GM21737 (cell line): ENCODE data around the gene LRRC26.

Experiments
- ATAC-seq: cut with Tn5 transposase; IDR thresholded peaks from one replicate; pipeline ENCODE4 v1.9.1; 2021; ENCODE audit warnings: mild to moderate bottlenecking, moderate library complexity; ENCODE audit not compliant: unreplicated experiment

Gene LRRC26

DNA sequence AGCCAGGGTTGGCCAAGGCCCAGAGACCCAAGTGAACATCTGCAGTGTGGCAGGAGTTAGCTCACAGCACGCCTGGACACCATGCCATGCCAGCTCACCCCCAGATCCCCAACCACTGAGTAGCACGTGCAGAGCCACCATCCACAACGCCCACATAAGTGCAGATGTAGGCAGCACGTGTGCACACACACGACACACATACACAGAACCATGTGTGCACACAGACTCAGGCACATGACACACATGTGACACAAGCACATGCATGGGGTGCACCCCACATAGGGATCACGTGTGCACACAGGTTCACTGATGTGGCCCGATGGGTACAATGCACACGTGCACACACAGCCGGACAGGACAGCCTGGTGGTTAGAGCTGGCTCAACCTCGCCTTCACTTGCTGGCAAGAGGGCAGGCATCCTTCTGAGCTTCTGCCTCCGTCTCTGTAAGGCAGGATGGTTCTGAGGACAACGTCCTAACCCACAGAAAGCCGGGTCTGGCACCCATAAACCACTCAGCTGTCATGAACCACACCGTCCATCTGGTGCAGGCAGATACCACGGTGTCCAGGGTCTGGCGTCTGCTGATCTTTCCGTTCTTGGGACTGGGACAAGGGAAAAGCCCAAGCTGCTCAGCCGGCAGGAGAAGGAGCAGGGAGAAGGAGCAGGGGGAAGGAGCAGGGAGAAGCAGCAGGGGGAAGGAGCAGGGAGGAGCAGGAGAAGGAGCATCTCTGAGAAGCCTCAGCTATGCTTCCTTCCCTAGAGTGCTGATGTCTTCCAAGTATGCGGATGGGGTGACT lies 12.0 kb downstream of the LRRC26 start:
- ATAC-seq: no peak

DNA sequence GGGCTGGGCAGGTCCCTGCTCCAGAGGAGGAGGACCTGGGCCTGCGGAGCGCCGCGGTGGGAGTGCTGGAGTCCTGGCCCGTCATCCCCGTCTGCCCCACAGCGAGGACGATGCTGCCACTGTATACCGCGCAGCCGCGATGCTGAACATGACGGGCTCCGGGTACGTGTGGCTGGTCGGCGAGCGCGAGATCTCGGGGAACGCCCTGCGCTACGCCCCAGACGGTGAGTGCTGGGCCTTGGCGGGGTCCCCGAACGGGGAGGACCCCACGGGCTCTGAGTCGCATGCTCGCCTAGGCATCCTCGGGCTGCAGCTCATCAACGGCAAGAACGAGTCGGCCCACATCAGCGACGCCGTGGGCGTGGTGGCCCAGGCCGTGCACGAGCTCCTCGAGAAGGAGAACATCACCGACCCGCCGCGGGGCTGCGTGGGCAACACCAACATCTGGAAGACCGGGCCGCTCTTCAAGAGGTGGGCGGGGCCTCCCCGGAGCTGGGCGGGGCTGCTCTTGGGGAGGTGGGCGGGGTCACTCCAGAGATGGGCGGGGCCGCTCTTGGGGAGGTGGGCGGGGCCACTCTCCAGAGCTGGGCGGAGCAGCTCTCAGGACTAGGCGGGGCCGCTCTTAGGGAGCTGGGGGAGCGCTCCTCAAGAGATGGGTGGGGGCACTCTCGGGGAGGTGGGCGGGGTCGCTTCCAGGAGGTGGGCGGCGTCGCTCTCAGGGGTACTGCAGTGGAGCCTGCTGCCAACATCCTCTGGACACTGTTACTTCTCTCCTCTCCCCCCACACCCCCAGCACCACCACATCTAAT lies 13.1 kb downstream of the LRRC26 start:
- ATAC-seq: no peak

DNA sequence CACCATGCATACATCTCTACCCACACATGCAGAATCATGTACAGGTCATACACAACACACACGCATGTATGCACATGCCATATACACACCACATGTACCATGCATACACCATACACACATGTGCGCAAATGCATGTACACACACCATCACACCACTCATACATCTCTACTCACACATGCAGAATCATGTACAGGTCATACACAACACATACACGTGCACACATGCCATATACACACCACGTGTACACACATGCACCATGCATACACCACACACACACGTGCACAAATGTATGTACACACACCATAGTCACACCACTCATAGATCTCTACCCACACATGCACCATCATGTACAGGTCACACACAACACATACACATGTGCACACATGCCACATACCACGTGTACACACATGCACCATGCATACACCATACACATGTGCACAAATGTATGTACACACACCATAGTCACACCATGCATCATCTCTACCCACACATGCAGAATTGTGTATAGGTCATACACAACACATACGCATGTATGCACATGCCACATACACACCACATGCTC lies 16.9 kb downstream of the LRRC26 start:
- no peak for ATAC-seq

DNA sequence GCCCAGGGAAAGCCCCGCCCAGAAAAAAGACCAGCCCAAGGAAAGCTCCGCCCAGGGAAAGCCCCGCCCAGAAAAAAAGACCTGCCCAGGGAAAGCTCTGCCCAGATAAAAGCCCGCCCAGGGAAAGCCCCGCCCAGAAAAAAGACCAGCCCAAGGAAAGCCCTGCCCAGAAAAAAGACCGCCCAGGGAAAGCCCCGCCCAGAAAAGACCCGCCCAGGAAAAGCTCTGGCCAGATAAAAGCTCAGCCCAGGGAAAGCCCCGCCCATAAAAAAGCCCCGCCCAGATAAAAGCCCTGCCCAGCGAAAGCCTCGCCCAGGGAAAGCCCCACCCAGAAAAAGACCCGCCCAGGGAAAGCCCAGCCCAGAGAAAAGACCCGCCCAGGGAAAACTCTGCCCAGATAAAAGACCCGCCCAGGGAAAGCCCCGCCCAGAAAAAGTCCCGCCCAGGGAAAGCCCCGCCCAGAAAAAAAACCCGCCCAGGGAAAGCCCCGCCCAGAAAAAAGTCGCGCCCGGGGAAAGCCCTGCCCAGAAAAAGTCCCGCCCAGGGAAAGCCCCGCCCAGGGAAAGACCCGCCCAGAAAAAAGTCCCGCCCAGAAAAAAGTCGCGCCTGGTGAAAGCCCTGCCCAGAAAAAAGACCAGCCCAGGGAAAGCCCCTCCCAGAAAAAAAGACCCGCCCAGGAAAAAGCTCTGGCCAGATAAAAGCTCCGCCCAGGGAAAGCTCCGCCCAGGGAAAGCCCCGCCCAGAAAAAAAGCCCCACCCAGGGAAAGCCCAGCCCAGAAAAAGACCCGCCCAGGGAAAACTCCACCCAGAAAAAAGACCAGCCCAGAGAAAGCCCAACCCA lies 19.0 kb downstream of the LRRC26 start:
- ATAC-seq: peak; percentile 42

DNA sequence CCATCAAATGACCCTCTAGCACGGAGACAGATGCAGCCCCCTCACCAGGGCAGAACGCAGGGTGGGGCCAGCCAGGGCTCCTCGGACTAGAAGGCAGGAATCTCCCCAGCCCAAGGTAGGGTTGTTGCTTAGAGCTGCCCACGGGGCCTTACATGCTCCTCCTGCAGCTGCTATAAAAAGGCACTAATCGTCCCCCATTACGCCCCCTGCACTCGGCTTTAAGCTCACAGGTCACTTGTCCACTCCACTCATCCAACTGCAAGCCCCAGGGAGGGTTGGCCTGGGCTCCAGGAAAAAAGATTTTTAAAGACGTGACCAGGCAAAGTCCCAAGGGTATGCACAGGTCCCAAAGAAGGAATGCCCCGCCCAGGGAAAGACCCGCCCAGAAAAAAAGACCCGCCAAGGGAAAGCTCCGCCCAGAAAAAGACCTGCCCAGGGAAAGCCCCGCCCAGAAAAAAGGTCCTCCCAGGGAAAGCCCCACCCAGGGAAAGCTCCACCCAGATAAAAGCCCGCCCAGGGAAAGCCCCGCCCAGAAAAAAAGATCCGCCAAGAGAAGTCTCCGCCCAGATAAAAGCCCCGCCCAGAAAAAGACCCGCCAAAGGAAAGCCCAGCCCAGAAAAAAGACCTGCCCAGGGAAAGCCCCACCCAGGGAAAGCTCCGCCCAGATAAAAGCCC lies 19.8 kb downstream of the LRRC26 start:
- ATAC-seq: peak; percentile 20

DNA sequence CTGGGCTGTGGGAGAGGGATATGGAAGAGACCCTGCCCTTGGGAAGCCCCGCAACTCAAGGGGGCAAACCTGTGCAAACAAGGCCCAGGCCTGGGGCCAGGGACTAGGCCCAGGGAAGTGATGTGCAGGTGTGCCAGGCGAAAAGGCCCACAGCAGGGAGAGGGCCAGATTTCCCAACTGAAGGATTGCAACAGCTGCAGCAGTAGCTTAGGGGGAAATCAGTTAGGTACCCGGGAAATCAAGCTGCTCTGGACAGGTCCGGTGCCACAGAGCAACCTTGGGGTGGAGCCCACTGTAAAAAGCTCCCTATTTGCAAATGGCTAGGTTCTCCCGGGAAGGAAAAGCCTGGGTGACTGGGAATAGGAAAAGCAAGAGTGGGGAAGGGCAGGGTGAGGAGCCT lies 20.5 kb downstream of the LRRC26 start:
- no peak for ATAC-seq

DNA sequence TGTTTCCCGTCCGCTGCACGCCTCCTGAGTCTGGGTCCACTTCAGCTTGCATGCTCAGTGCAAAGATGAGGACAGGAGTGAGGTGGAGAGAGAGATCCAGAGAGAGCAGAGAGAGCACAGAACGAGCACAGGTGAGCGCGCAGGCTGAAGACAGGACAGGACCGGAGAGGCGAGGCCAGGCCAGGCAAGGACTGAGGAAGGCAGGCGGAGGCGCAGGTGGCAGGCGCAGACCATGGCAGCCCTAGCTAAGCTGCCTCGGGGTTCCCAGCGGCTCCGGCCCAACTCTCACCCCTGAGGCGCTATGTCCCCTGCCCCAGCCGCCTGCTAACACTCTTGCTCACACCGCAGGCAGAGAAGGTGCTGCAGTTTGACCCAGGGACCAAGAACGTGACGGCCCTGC lies 21.2 kb downstream of the LRRC26 start:
- ATAC-seq: no peak

DNA sequence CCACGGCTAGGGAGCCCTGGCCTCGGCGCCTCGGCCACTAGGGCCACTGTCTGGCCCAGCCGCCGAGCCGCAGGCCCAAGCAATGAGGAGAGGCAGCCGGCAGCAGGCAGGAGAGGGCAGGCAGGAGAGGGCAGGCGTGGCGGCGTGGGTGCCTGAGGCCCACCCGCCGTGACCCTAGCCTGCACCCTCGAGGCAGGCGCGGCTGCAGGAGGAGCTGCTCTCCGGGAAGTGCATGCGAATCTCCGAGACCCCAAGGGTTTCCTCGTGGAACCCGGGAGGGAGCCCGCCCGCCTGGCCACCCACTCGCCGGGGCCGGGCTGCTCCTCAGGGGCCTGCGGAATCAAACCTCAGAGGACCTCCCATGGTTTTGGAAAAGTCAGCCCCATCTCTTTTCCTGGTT lies 21.6 kb downstream of the LRRC26 start:
- no peak for ATAC-seq

DNA sequence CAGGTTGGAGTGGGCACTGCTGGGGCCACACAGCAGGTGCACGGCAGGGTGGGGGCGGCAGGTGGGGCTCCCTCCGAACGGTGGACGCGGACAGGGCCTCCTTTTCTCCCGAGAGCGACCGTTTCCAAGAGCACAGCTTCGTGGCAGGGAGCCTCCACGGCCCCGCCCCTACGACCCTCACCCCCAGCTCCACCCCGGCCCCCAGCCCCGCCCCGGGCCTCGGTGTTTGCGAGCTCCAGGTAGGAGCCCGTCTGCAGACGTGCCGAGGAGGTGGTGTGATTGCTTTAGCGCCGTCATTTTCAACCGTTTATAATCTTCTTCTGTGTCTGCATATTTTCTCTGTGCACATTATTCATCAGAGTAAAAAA lies 22.1 kb downstream of the LRRC26 start:
- ATAC-seq: no peak

DNA sequence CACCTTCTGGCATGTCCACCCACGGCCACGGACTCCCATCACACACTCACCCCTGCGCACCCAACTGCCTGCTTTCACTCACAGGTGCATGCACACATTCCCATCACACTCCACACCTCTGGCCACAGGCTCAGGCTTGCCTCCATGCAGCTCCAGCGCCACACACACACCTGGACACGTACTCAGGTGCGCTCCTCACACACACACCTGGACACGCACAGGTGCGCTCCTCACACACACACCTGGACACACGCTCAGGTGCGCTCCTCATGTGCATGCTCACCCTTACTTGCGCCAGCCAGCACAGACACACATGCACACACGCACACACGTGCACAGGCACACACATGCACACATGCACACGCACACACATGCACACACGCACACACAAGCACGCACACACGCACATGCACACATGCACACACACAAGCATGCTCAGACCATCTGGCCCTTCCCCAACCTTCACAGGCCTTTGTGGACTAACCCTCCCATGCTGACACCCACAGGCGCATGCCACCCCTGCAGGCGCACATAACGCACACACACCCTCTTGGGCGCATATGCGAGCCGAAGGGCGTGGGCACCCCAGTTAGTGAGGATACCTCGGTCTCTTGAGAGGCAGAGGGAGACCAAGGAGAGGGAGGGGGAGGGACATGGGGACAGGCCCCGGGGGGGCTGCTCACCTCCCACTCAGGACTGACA lies 22.6 kb downstream of the LRRC26 start:
- ATAC-seq: no peak

DNA sequence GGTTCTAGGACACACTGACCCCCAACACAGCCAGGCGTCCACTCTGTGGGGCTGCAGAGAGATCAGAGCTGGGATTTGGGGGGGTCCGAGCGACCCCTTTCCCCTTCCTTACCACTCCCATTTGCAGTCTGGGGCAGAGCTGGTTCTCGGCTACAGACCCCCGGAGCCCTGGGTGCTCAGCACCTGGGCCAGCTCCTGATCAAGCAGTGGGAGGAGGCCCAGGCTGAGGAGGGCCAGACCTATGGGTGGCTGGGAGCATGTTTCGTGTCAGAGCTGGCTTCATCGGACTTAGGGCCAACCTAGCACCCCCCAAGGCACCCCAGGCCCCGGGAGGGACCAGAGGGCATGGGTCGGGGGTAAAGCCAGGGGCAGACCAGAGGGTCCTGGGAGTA lies 23.3 kb downstream of the LRRC26 start:
- no peak for ATAC-seq

DNA sequence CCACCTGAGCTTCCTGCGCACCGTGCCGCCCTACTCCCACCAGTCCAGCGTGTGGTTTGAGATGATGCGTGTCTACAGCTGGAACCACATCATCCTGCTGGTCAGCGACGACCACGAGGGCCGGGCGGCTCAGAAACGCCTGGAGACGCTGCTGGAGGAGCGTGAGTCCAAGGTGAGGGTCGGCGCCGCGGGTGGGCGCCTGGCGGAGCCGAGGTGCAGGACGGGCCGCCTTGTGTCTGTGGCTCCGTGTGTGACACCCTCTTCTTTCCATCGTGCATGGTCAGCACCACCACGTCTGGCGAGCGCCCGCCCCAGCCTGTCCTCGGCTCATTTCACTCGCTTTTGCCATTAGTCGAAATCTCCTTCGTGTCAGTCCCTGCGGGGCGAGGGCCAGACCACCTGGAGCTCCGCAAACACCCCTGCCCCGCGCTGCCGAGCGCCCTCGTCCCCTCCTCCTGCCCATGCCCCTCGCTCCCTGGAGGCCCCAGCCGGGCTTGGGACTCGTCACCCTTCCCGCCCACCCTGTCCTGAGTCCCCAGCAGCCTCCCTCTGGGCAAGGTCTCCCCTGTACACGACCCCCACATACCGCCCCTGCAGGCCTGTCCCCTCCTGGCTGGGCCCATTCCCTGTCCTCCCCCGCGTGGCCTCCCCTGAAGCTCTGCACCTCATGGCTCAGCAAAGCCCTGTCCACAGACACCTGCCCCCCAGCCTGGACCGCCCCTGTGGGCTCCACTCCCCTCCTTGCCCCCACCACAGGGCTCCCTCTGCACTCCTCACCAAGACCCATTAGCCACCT lies 23.9 kb downstream of the LRRC26 start:
- ATAC-seq: no peak

DNA sequence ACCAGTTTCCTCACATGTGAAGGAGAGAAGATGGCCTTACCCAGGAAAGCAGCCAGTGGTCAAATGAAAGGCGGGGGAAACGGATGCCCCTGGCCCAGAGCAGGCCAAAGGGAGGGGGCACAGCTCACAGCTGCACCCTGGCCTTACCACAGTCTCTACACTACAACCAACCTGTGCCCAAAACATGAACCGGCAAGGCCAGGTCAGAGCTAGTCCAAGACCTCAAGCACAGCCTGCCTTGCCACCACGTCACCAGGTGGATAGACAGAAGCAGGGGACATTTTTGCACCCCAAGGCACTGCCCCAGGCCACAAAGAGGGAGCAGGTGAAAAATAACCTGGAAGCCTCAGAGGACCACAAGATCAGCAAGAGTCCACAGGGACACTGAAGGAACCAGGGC lies 26.4 kb downstream of the LRRC26 start:
- ATAC-seq: no peak

DNA sequence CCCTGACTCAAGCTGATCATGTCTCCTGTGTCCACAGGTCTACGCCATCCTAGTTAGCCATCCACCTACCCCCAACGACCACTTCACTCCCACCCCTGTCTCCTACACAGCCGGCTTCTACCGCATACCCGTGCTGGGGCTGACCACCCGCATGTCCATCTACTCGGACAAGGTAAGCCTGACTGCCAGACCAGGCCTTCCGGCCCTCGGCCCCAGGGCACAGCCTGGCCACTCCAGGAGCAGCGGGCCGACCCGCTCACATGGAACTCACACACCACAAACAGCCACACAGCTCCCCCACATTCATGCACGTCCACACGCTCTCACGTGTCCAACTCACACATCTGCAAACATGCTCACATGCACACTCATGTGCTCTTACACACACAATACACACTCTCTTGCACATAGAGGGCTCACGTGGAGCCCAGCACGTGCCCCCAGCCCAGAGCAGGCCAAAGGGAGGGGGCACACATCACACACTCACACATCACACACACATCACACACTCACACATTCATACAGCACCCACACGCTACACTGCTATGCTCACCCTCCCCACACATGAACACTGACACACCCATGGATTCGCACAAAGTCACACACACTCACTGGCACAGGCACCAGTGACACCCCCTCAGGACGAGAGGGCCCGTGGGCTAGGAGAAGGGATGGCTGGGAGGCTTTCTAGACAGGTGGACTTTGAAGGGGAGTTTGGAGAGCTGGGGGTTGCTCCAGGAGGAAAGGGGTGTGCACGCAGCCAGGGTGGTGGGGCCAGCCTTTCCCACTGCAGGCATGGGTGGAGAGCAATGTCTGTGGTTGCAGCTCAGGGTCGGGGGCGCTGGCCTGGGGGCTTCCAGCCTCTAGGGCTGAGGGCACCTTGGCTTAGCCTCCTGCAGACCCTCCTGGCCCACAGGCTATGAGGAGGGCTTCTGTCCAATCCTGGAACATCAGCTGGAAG lies 27.6 kb downstream of the LRRC26 start:
- no peak for ATAC-seq

DNA sequence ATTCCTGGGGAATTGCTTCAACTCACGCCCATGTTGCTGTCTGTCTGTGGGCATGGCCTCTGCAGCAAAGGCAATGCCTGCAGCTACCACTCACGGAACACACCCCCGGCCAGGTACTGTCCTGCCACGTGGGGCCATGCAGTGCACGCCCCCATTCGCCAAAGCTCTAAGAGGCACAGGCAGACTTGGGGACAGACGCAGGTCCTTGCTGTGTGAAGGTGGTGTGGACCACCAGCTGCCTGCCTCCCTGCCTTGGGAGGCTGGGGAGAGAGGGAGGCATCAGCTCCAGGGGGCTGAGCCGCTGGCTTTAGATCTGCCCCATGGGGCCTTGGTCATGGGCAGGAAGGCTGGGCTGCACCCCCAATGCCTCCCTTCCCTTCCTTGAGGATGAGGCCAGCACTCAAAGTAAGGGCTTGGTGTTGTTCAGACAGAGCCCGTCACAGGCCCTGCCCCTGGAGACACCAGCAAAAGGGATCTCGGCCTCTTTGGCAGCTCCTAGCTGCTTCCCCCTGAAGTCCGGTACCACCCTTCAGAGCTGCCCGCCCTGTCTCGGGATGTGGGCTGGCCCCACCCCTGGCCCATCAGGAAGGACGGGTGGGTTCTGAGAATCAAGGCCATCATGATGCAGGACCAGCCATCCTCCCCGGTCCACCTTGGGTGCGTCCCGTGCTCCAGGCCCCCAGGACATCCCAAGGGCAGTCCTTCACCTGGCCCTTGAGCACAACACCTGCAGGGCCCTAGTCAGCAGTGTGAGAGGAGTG lies 28.6 kb downstream of the LRRC26 start:
- ATAC-seq: no peak

DNA sequence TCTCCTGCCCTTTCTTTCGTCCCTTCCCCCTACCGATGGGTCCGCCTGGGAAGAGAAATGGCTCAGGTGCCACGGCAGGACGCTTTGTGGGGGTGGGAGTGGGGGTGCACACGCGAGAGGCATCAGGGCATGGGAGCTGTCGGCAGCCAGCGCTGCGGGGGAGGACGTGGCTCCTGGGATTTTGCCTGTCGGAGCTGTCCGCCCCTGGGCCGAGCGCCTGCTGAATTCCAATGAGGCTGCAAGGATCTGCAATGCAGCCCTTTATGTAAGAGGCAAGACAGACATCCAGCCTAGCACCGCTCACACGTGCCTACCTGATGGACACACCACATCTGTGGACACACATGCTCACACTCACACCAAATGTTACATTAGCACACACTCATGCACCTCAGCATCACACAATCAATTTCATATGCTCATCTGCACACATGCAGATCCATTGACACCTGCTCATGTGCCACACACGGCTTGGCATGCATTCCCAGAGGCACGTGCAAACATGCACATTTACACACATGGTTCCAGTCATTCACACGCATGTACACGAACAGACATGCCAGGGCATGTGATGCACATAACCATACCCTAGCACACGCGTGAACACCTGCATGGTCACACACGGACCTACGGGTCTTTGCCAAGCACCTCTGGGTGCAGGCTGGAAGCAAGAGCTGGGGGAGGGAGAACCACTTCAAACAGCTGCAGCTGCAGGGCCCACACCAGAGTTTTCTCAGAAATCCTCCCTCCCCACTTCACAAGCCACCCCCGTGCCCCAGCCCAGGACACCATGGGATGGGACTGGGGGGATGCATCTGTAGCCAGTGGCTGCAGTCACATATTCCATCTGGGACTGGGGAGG lies 29.5 kb downstream of the LRRC26 start:
- ATAC-seq: no peak
